GM13977 (cell line): ENCODE data around the gene GRIK5.

Experiments
- DNase-seq: peaks from one replicate; pipeline ENCODE4 v3.0.0; 2012; ENCODE audit warnings: low spot score
- in situ Hi-C: fragments of 300-500 bp; cut with MboI; formaldehyde crosslinking; loops from one replicate; pipeline ENCODE4 v1.12.0; 2022; ENCODE audit warnings: low sequenced_read_pairs, low pct_unique_long_range_greater_than_20kb, mixed read lengths, inconsistent platforms; ENCODE audit not compliant: unreplicated experiment
- TF ChIP-seq, protein P1 (sequence below): IDR thresholded peaks from 2 replicates; pipeline ENCODE4 v1.5.1; 2012; ENCODE audit warnings: mild to moderate bottlenecking, control low read depth; ENCODE audit not compliant: insufficient read depth; ENCODE audit errors: extremely low read depth, missing control alignments

The GRIK5 gene

DNA sequence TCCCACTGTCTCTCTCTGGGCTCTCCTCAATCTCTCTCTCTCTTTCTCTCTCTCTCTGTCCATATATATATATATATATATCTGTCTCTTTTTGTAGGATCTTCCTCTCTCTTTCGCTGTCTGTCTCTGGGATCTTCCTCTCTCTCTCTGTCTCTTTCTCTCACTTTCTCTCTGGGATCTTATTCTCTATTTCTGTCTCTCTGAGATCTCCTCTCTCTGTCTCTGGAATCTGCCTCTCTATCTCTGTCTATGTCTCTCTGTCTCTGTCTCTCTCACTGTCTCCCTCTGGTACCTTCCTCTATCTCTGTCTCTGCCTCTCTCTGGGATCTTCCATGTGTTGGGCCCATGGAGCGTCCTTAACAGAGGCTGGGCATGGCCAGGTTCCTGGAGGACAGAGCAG, 79.4 kb downstream of the GRIK5 start:
- TF ChIP-seq, protein P1, sequence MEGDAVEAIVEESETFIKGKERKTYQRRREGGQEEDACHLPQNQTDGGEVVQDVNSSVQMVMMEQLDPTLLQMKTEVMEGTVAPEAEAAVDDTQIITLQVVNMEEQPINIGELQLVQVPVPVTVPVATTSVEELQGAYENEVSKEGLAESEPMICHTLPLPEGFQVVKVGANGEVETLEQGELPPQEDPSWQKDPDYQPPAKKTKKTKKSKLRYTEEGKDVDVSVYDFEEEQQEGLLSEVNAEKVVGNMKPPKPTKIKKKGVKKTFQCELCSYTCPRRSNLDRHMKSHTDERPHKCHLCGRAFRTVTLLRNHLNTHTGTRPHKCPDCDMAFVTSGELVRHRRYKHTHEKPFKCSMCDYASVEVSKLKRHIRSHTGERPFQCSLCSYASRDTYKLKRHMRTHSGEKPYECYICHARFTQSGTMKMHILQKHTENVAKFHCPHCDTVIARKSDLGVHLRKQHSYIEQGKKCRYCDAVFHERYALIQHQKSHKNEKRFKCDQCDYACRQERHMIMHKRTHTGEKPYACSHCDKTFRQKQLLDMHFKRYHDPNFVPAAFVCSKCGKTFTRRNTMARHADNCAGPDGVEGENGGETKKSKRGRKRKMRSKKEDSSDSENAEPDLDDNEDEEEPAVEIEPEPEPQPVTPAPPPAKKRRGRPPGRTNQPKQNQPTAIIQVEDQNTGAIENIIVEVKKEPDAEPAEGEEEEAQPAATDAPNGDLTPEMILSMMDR, result no peak
- in situ Hi-C loops, result no loop called here
- no peak for DNase-seq

DNA sequence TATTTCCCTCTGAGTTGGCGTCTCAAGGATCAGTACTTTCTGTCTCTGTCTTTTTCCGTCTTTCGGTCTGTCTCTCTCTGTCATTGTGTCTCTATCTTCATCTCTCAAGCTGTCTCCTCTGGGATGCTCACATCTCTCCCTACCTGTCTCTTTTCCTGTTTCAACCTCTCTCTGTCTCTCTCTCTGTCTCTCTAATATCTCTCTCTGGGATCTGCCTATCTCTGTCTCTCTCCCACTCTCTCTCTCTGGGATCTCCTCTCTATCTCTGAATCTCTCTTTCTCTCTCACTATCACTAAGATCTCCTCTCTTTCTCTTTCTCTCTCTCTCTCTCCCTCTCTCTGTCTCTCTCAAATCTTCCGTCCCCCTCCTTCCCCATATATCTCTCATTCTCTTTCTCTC, 80.0 kb downstream of the GRIK5 start:
- TF ChIP-seq, protein P1, result no peak
- DNase-seq, result no peak
- in situ Hi-C loops, result no loop called here

DNA sequence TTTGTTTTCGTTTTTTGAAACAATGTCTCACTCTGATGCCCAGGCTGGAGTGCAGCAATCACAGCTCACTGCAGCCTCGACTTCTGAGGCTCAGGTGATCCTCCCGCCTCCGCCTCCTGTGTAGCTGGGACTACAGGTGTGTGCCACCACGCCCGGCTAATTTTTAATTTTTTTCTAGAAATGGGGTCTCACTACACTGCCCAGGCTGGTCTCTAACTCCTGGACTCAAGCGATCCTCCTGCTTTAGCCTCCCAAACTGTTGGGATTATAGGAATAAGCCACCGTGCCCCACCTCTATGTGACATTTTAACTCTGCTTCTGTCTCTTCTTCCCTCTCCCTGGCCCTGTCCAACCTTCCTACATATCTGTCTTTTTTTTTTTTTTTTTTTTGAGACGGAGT, 81.1 kb downstream of the GRIK5 start:
- DNase-seq, result no peak
- TF ChIP-seq, protein P1, result no peak
- in situ Hi-C loops, result no loop called here

DNA sequence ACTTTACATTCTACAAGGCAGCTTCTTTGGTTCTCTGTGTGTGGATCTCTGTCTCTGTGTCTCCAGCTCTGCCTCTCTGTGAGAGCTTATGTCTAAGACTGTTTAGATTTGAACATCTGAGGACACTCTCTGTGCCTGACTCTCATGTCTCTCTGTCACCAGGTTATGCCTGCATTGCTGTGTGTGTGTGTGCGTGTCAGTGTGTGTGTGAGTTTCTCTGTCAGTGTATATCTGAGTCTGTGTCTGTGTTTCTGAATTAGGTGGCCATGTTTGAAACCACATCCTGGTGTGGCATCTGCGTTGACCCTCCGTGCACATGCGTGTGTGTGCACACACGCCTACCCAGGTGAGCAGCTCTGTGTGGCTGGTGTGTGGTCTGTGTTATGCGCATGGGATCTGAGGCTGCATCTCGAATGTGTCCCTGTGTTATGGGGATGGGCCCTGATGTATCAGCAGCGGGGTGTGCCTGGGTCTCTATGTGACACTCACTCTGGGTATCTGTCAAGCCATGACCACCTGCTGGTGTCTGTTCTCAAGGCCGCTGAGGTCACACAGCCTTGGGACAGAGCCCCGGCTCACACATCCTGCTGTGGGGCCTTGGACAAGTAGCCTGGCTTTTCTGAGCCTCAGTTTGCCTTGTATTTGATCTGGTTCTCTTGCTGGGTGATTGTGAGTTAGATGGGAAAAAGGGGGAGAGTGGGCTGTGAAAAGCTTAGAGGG, 82.7 kb downstream of the GRIK5 start:
- DNase-seq, result no peak
- TF ChIP-seq, protein P1, result no peak
- in situ Hi-C loops, result no loop called here

DNA sequence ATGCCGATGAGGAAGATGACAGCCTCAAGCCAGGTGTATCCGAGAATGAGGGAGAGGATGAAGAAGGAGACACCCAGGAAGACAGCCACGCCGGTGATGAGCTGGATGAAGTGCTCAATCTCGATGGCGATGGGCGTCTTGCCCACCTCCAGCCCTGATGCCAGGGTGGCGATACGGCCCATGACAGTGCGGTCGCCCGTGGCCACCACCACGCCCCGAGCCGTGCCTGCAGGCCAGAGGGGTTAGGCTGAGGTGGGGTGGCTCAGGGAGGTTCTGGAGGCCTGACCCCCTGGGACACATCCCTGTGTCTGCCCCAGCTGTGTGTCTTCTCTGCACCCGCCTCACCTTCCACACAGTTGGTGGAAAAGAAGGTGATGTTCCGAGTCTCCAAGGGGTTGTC, 85.0 kb downstream of the GRIK5 start:
- DNase-seq, result no peak
- TF ChIP-seq, protein P1, result no peak
- in situ Hi-C loops, result no loop called here

DNA sequence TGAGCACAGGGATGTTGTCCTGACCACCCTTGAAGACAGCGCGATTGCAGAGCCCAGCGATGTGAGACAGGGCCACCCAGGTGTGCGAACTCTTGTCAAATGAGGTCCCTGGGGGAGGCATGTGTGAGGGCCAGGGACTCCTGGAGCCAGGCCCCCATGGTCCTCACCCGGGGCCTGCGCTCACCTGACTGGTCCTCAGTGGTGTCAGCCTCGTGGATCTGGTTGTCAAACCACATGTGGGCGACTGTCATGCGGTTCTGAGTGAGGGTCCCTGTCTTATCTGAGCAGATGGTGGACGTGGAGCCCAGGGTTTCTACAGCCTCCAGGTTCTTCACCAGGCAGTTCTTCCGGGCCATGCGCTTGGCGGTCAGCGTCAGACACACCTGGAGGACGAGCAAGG, 88.3 kb downstream of the GRIK5 start:
- no peak for DNase-seq
- in situ Hi-C loops, result no loop called here
- TF ChIP-seq, protein P1, result no peak

DNA sequence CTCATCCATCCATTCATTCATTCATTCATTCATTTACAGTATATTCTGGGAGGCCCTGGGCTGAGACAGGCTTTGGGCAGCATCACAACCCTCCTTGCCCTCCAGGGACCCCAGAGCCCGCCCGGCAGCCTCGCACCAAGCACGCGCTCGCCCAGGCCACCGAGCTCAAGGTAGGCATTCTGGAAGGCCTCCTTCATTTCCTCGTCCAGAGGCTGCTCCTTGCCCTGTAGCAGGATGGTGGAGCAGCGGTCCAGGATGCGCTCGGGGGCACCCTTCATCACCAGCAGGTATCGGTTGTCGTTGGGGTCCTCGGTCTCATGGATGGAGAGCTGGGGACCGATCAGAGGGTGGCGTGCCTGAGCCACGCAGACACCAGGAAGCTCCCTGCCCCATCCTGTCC, 91.5 kb downstream of the GRIK5 start:
- TF ChIP-seq, protein P1, result no peak
- in situ Hi-C loops, result no loop called here
- no peak for DNase-seq
